Spleen (tissue), 11 donors: ENCODE data around the gene AFF4. TPM values are rescaled to one million over a fixed set of nuclear protein-coding genes. Genes with fewer than 3 reads are reported as not detected.
A peak's percentile ranks its signal among the peaks of the same experiment; 100 is the strongest.

Source experiments
- DNase-seq: peaks from one replicate; pipeline ENCODE4 v3.0.0-alpha.2; 2020
- H3K27ac ChIP-seq, 8 donors: fragments of 200-600 bp; sonication (generic) in 7 of 8; 1 replicate in 4 of 8; 2 replicates in 4 of 8; pipeline versions ENCODE4 v1.5.0 to v1.8.0; 2016 to 2021; ENCODE audit warnings: inconsistent platforms in 4 of 8, mild to moderate bottlenecking in 4 of 8, moderate library complexity in 1 of 8
- H3K27me3 ChIP-seq, 7 donors: fragments of 200-600 bp; sonication (generic) in 6 of 7; replicated peaks in 1 of 7; 1 replicate in 4 of 7; 2 replicates in 3 of 7; pipeline versions ENCODE4 v1.5.0 to v1.8.0; 2016 to 2021; ENCODE audit warnings: inconsistent platforms in 3 of 7, mild to moderate bottlenecking in 1 of 7
- H3K36me3 ChIP-seq, 6 donors: fragments of 200-600 bp; sonication (generic) in 5 of 6; 1 replicate in 4 of 6; 2 replicates in 2 of 6; pipeline versions ENCODE4 v1.5.0 to v1.8.0; 2016 to 2021; ENCODE audit warnings: inconsistent platforms in 2 of 6
- H3K4me1 ChIP-seq, 6 donors: fragments of 200-600 bp; sonication (generic) in 5 of 6; 1 replicate in 3 of 6; 2 replicates in 3 of 6; pipeline versions ENCODE4 v1.5.0 to v1.8.0; 2016 to 2021; ENCODE audit warnings: inconsistent platforms in 3 of 6
- H3K4me3 ChIP-seq, 8 donors: fragments of 200-600 bp; sonication (generic) in 7 of 8; 1 replicate in 4 of 8; 2 replicates in 4 of 8; pipeline versions ENCODE4 v1.5.0 to v1.8.0; 2016 to 2021; ENCODE audit warnings: inconsistent platforms in 4 of 8, mild to moderate bottlenecking in 4 of 8, moderate library complexity in 2 of 8
- H3K9me3 ChIP-seq, 8 donors: fragments of 200-600 bp; sonication (generic) in 7 of 8; 1 replicate in 4 of 8; 2 replicates in 4 of 8; pipeline versions ENCODE4 v1.5.0 to v1.8.0; 2016 to 2021; ENCODE audit warnings: inconsistent platforms in 4 of 8
- POLR2A ChIP-seq, 3 donors: fragments of 450-650 bp; IDR thresholded peaks; one replicate each; pipeline ENCODE4 v1.5.1; 2017; ENCODE audit warnings: antibody characterized with exemption in 3 of 3, mild to moderate bottlenecking in 1 of 3
- POLR2AphosphoS5 ChIP-seq, 3 donors: sonication (generic); formaldehyde crosslinking; IDR thresholded peaks; one replicate each; pipeline ENCODE4 v1.5.1; 2017; ENCODE audit warnings: antibody characterized with exemption in 3 of 3
- WGBS, 5 donors: extraction: QIAGEN DNeasy Blood & Tissue Kit in 3 of 5; methylation state at CpG; one replicate each; pipeline versions ENCODE4 v1.1.5 to v1.1.7; 2013 to 2018; 5-methylcytosine and 5-hydroxymethylcytosine counted together
- intact Hi-C: fragments of 100-400 bp; cut with DNase I; formaldehyde crosslinking; loops from one replicate; pipeline ENCODE4 v1.15.0; 2023; ENCODE audit warnings: low total_unique reads
- polyA plus RNA-seq, 3 donors: library from polyadenylated mRNA; stranded (reverse); fragments of 200-250 nt; gene quantifications; one replicate each; pipeline ENCODE4 v1.2.1, GENCODE V29; 2013
- total RNA-seq, 7 donors: library from RNA; depleted of rRNA in 3 of 7; stranded (reverse); fragments of >200 nt in 3 of 7; fragmentation: NEBNext Ultra II Directional in 4 of 7; extraction: Animal tissue kit (Norgen Biotek cat#: 25700) in 4 of 7; gene quantifications; one replicate each; pipeline versions ENCODE4 v1.1.0 to v1.2.1, GENCODE V29; 2016 to 2021
- TF ChIP-seq, protein P1 (sequence below), 11 experiments: fragments of 200-600 bp in 7 of 11; fragments of 450-650 bp in 4 of 11; sonication (generic) in 4 of 11; IDR thresholded peaks in 8 of 11; conservative IDR thresholded peaks in 3 of 11; 1 replicate in 7 of 11; 2 replicates in 4 of 11; pipeline versions ENCODE4 v1.4.0 to v1.8.0; 2016 to 2021; ENCODE audit warnings: antibody characterized with exemption in 11 of 11, inconsistent platforms in 4 of 11, mild to moderate bottlenecking in 1 of 11
- donor health status: healthy with polysubstance abuse.
- donor health status: DM: no; HTN: no; CAD: no; lungs with moderate emphysema.
- donor health status: DM: no; HTN: no; CAD: no.
- donor health status: Bipolar disorder and iron deficiency.
- donor health status: healthy.
- donor health status: DM: no; HTN: no; CAD: no.
- donor health status: DM: yes; HTN: yes; CAD: no.

Gene AFF4
- total and polyA plus RNA-seq, 10 donors = 5.1 to 84.3 (median 65.1) TPM

- intact Hi-C loops = no loop called here
- no peak for DNase-seq
- H3K4me1 ChIP-seq = peaks cover 0 to 30% (median 25%) of the 10 kb centered on the region in 6 donors
- H3K27me3 ChIP-seq = no peaks in the 10 kb centered on the region
- peak overlapping the region; percentile 82 to 96 (median 94) for H3K27ac ChIP-seq
- WGBS, 5 donors = 2 to 10% (median 2%) methylated on average over 5 to 13 of the region's 13 CpGs
- H3K9me3 ChIP-seq = no peaks in the 10 kb centered on the region
- H3K36me3 ChIP-seq = peaks cover 4 to 46% (median 26%) of the 10 kb centered on the region in 6 donors
- H3K4me3 ChIP-seq = peak overlapping the region; percentile 60 to 92 (median 82)
- no peak for TF ChIP-seq POLR2AphosphoS5 (IDR thresholded peaks at IDR 0.05)
- TF ChIP-seq POLR2A (IDR thresholded peaks at IDR 0.05) = no peak
- TF ChIP-seq, protein P1, sequence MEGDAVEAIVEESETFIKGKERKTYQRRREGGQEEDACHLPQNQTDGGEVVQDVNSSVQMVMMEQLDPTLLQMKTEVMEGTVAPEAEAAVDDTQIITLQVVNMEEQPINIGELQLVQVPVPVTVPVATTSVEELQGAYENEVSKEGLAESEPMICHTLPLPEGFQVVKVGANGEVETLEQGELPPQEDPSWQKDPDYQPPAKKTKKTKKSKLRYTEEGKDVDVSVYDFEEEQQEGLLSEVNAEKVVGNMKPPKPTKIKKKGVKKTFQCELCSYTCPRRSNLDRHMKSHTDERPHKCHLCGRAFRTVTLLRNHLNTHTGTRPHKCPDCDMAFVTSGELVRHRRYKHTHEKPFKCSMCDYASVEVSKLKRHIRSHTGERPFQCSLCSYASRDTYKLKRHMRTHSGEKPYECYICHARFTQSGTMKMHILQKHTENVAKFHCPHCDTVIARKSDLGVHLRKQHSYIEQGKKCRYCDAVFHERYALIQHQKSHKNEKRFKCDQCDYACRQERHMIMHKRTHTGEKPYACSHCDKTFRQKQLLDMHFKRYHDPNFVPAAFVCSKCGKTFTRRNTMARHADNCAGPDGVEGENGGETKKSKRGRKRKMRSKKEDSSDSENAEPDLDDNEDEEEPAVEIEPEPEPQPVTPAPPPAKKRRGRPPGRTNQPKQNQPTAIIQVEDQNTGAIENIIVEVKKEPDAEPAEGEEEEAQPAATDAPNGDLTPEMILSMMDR (IDR thresholded peaks at IDR 0.05 in 8 of 11, conservative IDR thresholded peaks at IDR 0.05 in 3 of 11) = no peak
These were observed 96.4 kb downstream of the AFF4 start for GRCh38 chr5:132867046-132867451.

DNA sequence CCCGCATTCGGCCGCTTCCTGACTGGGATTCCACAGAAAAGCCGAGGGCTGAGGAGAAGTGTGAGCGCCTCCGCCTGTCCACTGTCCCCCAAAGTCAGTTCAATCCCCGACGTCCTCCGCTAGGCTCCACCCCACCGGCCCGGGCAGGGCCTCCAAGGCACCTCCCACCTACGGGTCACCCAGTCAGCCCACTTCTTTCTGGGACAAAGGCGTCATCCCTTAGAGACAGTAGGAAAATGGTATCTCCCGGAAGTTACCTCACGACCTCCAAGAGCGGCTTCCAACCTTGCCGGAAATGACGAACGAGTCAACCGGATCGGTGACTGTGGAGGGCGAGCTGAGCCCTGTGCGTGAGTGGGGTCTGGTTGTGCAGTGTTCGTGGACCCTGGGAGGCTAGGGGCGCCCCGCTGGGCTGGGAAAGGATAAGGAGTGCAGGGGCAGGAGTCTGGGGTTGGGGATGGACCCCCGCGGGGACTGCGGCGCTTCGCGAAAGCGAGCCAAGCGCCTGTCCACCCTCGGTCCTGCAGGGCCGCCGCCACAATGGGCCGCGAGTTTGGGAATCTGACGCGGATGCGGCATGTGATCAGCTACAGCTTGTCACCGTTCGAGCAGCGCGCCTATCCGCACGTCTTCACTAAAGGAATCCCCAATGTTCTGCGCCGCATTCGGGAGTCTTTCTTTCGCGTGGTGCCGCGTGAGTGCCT is 96.9 kb downstream of the AFF4 start, which contains the start of the genes GDF9 and UQCRQ:
GDF9 (minus strand) TSS at position 128 of the 704 bp plus-strand sequence. CDS start 1,936 bp downstream, outside the sequence.
UQCRQ (plus strand) TSS at position 301 of the 704 bp plus-strand sequence; CDS start at position 541, 240 bp downstream.
- H3K36me3 ChIP-seq = peaks cover 4 to 41% (median 23%) of the 10 kb centered on the region in 6 donors
- H3K9me3 ChIP-seq = no peaks in the 10 kb centered on the region
- no peak for TF ChIP-seq POLR2A (IDR thresholded peaks at IDR 0.05)
- TF ChIP-seq, protein P1 (IDR thresholded peaks at IDR 0.05 in 8 of 11, conservative IDR thresholded peaks at IDR 0.05 in 3 of 11) = peak in 6 of 11 experiments; percentile 2 to 45 (median 27)
- peak; percentile 93 to 98 (median 97) for TF ChIP-seq POLR2AphosphoS5 (IDR thresholded peaks at IDR 0.05)
- peaks cover 0 to 30% (median 25%) of the 10 kb centered on the region in 6 donors for H3K4me1 ChIP-seq
- H3K27me3 ChIP-seq = no peaks in the 10 kb centered on the region
- 0 to 1% (median 0%) methylated on average over 40 to 55 of the region's 55 CpGs for WGBS, 5 donors
- H3K4me3 ChIP-seq = peak within 1 kb of the TSS; percentile 60 to 92 (median 82)
- peak; percentile 97 for DNase-seq
- intact Hi-C loops = no loop called here
- peak within 1 kb of the TSS; percentile 82 to 96 (median 94) for H3K27ac ChIP-seq

DNA sequence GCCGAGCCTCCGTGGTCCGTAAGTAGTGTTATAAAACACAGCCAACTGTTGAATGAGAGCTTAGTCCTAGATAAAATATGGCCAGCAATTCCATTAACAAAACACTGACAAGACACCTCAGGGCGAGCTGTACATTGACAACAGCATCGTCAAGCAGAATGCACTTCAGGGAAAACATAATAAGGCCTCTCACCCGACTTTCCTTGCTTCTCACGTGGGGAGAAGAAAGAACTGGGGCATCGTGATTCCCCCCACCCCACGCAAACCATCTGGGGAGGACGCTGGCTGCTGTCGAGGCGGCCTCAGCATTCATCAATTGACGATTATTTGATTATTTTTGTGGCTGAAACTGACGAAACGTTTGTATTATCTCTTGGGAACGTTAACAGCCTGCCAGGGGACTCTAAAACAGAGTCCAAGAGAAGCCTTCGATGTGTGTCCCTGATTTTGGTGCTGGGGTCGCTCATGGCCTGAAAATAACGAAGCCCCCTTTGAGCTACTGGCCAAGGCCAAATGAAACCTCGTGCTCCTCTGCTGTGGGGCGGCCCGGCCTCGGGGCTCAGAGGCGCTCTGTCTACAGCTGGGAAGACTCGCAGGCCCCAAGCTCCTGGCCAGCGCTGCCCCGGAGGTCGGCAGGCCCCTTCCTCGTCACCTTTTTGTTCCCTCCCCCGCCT is 97.6 kb downstream of the AFF4 start:
- H3K9me3 ChIP-seq = no peaks in the 10 kb centered on the region
- WGBS, 5 donors = 39 to 44% (median 42%) methylated on average over 29 to 30 of the region's 30 CpGs
- peaks cover 4 to 34% (median 23%) of the 10 kb centered on the region in 6 donors for H3K36me3 ChIP-seq
- no peak for TF ChIP-seq POLR2A (IDR thresholded peaks at IDR 0.05)
- TF ChIP-seq, protein P1 (IDR thresholded peaks at IDR 0.05 in 8 of 11, conservative IDR thresholded peaks at IDR 0.05 in 3 of 11) = no peak
- TF ChIP-seq POLR2AphosphoS5 (IDR thresholded peaks at IDR 0.05) = no peak
- DNase-seq = no peak
- H3K27me3 ChIP-seq = no peaks in the 10 kb centered on the region
- H3K27ac ChIP-seq = peak overlapping the region; percentile 82 to 96 (median 94)
- intact Hi-C loops = no loop called here
- peak overlapping the region; percentile 60 to 92 (median 82) for H3K4me3 ChIP-seq
- H3K4me1 ChIP-seq = peaks cover 0 to 30% (median 25%) of the 10 kb centered on the region in 6 donors
